Measurements from ENCODE around the gene LYSMD3.

The LYSMD3 gene

DNA sequence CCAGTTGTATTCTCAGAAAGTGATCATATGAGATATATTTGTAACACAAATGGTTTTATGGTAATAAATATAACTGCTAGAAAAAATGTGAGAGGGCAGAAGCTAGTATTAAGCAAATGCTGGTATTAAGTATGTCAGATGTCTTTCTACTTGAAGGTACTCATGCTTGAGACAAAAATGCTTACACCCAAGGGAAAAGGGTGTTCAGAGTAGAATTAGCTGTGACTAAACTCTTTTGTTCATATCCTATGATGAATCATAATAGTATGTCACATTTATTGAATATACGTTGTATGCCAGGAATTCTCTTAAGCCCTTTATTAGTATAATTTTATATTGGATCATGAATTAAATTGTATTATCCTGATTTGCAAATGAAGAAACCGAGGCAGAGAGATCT, 31.4 kb upstream of the LYSMD3 start:
- Histone ChIP-seq H3K4me2 (ENCODE audit: low read length) (no peak overlapping the region), H3K27me3 (ENCODE audit: control insufficient read depth, insufficient read depth, low read length) (no peaks in the 10 kb centered on the region)

DNA sequence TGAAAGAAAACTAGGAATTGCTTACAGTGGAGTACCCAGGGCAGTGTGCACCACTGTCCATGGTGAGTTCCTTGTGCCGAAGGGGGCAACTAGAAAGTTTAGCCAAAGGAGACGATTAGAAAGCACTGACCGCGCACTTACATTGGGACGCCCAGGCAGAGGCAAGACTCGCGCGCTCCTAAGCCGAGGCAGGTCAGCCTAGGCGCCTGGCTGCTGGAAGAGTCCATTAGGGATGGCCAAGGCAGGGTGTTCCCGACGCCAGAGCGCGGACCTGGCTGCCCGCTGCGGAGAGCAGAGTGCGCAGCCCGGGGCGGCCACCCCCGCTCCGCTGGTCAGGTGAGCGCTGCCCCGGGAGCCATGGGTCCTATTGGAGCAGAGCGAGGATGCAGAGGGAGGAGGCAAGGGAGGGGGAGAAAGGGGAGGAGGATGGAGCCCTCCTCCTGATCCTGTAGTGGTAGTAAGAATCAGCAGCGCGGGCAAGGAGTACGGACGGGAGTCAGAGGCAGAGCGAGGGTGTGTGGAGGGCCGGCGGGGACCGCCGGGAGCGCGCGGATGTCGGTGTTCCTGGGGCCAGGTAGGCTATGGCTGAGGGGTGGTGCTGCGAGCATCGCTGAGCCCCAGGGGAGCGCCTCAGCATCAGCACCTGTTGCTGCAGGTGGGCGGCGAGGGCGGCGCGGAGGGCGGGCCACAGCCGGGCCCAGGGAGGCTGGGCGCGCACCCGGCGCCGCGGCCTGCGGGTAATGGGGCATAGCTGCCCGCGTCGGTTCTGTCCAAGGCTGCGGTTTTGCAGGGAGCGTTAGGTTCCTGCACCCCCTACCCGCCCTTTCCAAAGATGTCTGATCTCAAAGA, 29.2 kb upstream of the LYSMD3 start, which contains the start of gene ADGRV1:
Gene ADGRV1 (plus strand): TSS at position 454 of the 849 bp plus-strand sequence. CDS start 99 bp downstream, at position 553.
- Histone ChIP-seq H3K4me1 (no peaks in the 10 kb centered on the region), H3K9me3 (ENCODE audit: control insufficient read depth, low read length) (no peaks in the 10 kb centered on the region), H3K9ac (no peak within 1 kb of the TSS), H3K4me2 (ENCODE audit: low read length) (peak within 1 kb of the TSS; percentile 79), H3K79me2 (no peaks in the 10 kb centered on the region), H3K27me3 (ENCODE audit: control insufficient read depth, insufficient read depth, low read length) (no peaks in the 10 kb centered on the region), H2AFZ (peak within 1 kb of the TSS; percentile 68), H3K4me3 (ENCODE audit: low read depth, low read length) (peak within 1 kb of the TSS; percentile 56), H3K27ac (no peak within 1 kb of the TSS), H3K36me3 (ENCODE audit: control insufficient read depth, insufficient read depth, low read length) (no peaks in the 10 kb centered on the region)
- TF ChIP-seq, protein P1, sequence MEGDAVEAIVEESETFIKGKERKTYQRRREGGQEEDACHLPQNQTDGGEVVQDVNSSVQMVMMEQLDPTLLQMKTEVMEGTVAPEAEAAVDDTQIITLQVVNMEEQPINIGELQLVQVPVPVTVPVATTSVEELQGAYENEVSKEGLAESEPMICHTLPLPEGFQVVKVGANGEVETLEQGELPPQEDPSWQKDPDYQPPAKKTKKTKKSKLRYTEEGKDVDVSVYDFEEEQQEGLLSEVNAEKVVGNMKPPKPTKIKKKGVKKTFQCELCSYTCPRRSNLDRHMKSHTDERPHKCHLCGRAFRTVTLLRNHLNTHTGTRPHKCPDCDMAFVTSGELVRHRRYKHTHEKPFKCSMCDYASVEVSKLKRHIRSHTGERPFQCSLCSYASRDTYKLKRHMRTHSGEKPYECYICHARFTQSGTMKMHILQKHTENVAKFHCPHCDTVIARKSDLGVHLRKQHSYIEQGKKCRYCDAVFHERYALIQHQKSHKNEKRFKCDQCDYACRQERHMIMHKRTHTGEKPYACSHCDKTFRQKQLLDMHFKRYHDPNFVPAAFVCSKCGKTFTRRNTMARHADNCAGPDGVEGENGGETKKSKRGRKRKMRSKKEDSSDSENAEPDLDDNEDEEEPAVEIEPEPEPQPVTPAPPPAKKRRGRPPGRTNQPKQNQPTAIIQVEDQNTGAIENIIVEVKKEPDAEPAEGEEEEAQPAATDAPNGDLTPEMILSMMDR (IDR thresholded peaks at IDR 0.05): no peak

More for the DNA sequence above, 31.4 kb upstream of the LYSMD3 start:
- TF ChIP-seq, protein P1 (IDR thresholded peaks at IDR 0.05): no peak
- H3K4me1 ChIP-seq: no peaks in the 10 kb centered on the region
- no peak overlapping the region for H2AFZ ChIP-seq
- H3K9me3 ChIP-seq (ENCODE audit: control insufficient read depth, low read length): no peaks in the 10 kb centered on the region
- H3K36me3 ChIP-seq (ENCODE audit: control insufficient read depth, insufficient read depth, low read length): no peaks in the 10 kb centered on the region
- no peak overlapping the region for H3K9ac ChIP-seq
- no peak overlapping the region for H3K27ac ChIP-seq
- H3K4me3 ChIP-seq (ENCODE audit: low read depth, low read length): no peak overlapping the region
- no peaks in the 10 kb centered on the region for H3K79me2 ChIP-seq

DNA sequence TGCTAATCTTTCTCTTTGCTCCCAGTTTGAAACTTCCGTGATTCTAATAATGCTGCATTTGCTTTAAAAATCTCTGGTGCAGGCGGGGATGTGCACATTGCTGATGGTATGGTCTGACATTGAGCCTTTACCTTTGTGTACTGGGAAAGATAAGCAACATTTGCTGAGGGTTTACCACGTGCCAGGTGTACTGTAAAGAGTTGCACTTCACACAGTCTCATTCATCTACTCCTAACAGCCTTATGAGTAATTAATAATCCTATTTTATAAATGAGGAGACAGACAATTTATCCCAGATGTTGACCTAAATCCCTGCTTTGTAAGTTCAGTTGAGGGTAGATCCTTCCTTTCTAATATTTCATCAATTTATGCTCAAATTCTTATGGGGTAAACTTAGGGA, 28.5 kb upstream of the LYSMD3 start:
- Histone ChIP-seq H3K27ac (no peak overlapping the region), H3K9ac (no peak overlapping the region)

DNA sequence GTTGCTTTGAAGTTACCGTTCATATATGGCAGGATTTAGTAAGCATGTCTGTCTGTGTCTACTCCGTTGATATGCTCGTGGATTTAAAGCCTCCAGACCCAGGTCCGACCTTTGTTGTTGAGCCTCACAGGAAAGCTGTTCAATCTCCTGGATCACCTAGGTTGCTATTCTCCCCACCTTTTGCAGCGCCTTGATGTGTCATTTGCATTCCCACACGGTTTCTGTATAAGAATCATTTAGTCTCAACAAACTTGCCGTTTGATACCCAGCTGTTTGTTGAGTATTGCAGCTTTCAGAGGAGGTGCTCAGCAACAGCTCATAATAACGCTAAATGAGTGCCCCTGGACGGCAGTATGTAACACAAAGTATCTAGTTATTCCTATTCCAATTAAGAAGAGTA, 28.0 kb upstream of the LYSMD3 start:
- Histone ChIP-seq H3K9ac (no peak overlapping the region), H3K27me3 (ENCODE audit: control insufficient read depth, insufficient read depth, low read length) (no peaks in the 10 kb centered on the region), H3K36me3 (ENCODE audit: control insufficient read depth, insufficient read depth, low read length) (no peaks in the 10 kb centered on the region), H3K4me2 (ENCODE audit: low read length) (no peak overlapping the region), H3K79me2 (no peaks in the 10 kb centered on the region), H2AFZ (peak overlapping the region; percentile 68), H3K27ac (no peak overlapping the region), H3K9me3 (ENCODE audit: control insufficient read depth, low read length) (no peaks in the 10 kb centered on the region), H3K4me3 (ENCODE audit: low read depth, low read length) (no peak overlapping the region), H3K4me1 (no peaks in the 10 kb centered on the region)
- TF ChIP-seq, protein P1 (IDR thresholded peaks at IDR 0.05): no peak

More for the DNA sequence above, 28.5 kb upstream of the LYSMD3 start:
- Histone ChIP-seq H3K4me1 (no peaks in the 10 kb centered on the region), H3K9me3 (ENCODE audit: control insufficient read depth, low read length) (no peaks in the 10 kb centered on the region), H3K4me2 (ENCODE audit: low read length) (peak overlapping the region; percentile 79), H3K36me3 (ENCODE audit: control insufficient read depth, insufficient read depth, low read length) (no peaks in the 10 kb centered on the region), H2AFZ (peak overlapping the region; percentile 68), H3K79me2 (no peaks in the 10 kb centered on the region), H3K27me3 (ENCODE audit: control insufficient read depth, insufficient read depth, low read length) (no peaks in the 10 kb centered on the region), H3K4me3 (ENCODE audit: low read depth, low read length) (peak overlapping the region; percentile 56)
- TF ChIP-seq, protein P1 (IDR thresholded peaks at IDR 0.05): no peak
